Esophagus squamous epithelium (tissue), 4 donors: ENCODE data around the gene C5orf15.

Experiments
- CTCF ChIP-seq, 6 experiments: fragments of 450-650 bp in 4 of 6; fragments of 200-600 bp in 2 of 6; sonication (generic) in 2 of 6; IDR thresholded peaks; one replicate each; pipeline ENCODE4 v1.5.1; 2016 to 2019; ENCODE audit warnings: antibody characterized with exemption in 6 of 6, mild to moderate bottlenecking in 4 of 6, moderate library complexity in 4 of 6
- POLR2A ChIP-seq, 4 donors: fragments of 450-650 bp; IDR thresholded peaks; one replicate each; pipeline ENCODE4 v1.6.1; 2017; ENCODE audit warnings: antibody characterized with exemption in 4 of 4, mild to moderate bottlenecking in 4 of 4, moderate library complexity in 3 of 4

GRCh38 chr5:133985540-133986180 is 17.2 kb upstream of the C5orf15 start:
- no peak for TF ChIP-seq POLR2A (IDR thresholded peaks at IDR 0.05)
- TF ChIP-seq CTCF (IDR thresholded peaks at IDR 0.05): no peak
